ENCODE results near the gene ABCB6. TPM values are rescaled to one million over a fixed set of nuclear protein-coding genes. Genes with fewer than 3 reads are reported as not detected.

Gene ABCB6
- total RNA-seq, 1 experiment from 2014 or later = 41.2 TPM

- DNase-seq (ENCODE audit: low spot score) = no peak
Observed at GRCh38 chr2:219245899-219246230, 27.1 kb upstream of the ABCB6 start.

- peak; percentile 89 for DNase-seq (ENCODE audit: low spot score)
Observed at GRCh38 chr2:219245148-219245898, 26.6 kb upstream of the ABCB6 start, which contains the start of the genes GLB1L and STK16. Gene GLB1L, minus strand, starts transcription at chr2:219245444. Its CDS starts 1,871 bp downstream, at chr2:219243573. Gene STK16, plus strand, starts transcription at chr2:219245479. Its CDS starts 521 bp downstream, at chr2:219246000.

- no peak for DNase-seq (ENCODE audit: low spot score)
Observed at GRCh38 chr2:219244789-219245147, 26.0 kb upstream of the ABCB6 start.

- DNase-seq (ENCODE audit: low spot score) = no peak
Observed at GRCh38 chr2:219243291-219243761, 24.6 kb upstream of the ABCB6 start.

- no peak for DNase-seq (ENCODE audit: low spot score)
Observed at GRCh38 chr2:219234331-219234730, 15.6 kb upstream of the ABCB6 start.

- peak; percentile 40 for DNase-seq (ENCODE audit: low spot score)
Observed at GRCh38 chr2:219230059-219230540, 11.3 kb upstream of the ABCB6 start.

- peak; percentile 98 for DNase-seq (ENCODE audit: low spot score)
Observed at GRCh38 chr2:219229305-219230058, 10.7 kb upstream of the ABCB6 start, which contains the start of the genes ANKZF1 and ATG9A. Gene ANKZF1, plus strand, starts transcription at chr2:219229806. Its CDS starts 452 bp downstream, at chr2:219230258. Gene ATG9A, minus strand, starts transcription at chr2:219229636. Its CDS starts 1,612 bp downstream, at chr2:219228024.

GRCh38 chr2:219228911-219229304, 10.2 kb upstream of the ABCB6 start:
- DNase-seq (ENCODE audit: low spot score) = no peak

- DNase-seq (ENCODE audit: low spot score) = no peak
Observed at GRCh38 chr2:219228041-219228910, 9.5 kb upstream of the ABCB6 start.

GRCh38 chr2:219225350-219225749, 6.6 kb upstream of the ABCB6 start:
- no peak for DNase-seq (ENCODE audit: low spot score)

- DNase-seq (ENCODE audit: low spot score) = no peak
Observed at GRCh38 chr2:219223831-219224610, 5.3 kb upstream of the ABCB6 start.

- no peak for DNase-seq (ENCODE audit: low spot score)
Observed at GRCh38 chr2:219221957-219222518, 3.3 kb upstream of the ABCB6 start.

- no peak for DNase-seq (ENCODE audit: low spot score)
Observed at GRCh38 chr2:219220652-219221402, 2.1 kb upstream of the ABCB6 start.

GRCh38 chr2:219219784-219220532, 1.2 kb upstream of the ABCB6 start:
- no peak for DNase-seq (ENCODE audit: low spot score)

- peak; percentile 64 for DNase-seq (ENCODE audit: low spot score)
Observed at GRCh38 chr2:219218217-219218731, 484 bp downstream of the ABCB6 start.

GRCh38 chr2:219216535-219216915, 2.2 kb downstream of the ABCB6 start:
- DNase-seq (ENCODE audit: low spot score) = no peak

GRCh38 chr2:219215871-219216534, 2.8 kb downstream of the ABCB6 start:
- DNase-seq (ENCODE audit: low spot score) = no peak

- DNase-seq (ENCODE audit: low spot score) = no peak
Observed at GRCh38 chr2:219214786-219215185, 4.0 kb downstream of the ABCB6 start.
